Measurements from ENCODE around the gene SPRN. TPM values are rescaled to one million over a fixed set of nuclear protein-coding genes. Genes with fewer than 3 reads are reported as not detected.

Gene SPRN
- total RNA-seq, 1 experiment from 2014 or later: not detected

DNA sequence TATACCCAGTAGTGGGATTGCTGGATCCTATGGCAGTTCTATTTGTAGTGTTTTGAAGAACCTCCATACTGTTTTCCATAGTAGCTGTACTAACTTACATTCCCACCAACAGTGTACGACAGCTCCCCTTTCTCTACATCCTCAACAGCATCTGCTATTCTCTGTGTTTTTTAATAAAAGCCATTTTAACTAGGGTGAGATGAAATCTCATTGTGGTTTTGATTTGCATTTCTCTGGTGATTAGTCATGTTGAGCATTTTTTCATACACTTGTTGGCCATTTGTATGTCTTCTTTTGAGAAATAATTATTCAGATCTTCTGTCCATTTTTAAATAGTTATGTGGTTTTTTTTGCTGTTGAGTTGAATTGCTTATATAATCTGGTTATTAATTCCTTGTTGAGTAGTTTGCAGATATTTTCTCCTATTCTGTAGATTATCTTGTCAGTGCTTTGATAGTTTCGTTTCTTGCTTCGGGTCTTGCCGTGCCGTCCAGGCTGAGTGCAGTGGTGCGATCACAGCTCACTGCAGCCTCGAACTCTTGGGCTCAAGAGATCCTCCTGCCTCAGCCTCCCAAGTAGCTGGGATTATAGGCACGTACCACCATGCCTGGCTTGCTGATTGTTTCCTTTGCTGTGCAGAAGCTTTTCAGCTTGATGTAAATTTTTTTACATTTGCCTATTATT lies 18.4 kb downstream of the SPRN start:
- peak; percentile 16 for DNase-seq (ENCODE audit: low read depth)

DNA sequence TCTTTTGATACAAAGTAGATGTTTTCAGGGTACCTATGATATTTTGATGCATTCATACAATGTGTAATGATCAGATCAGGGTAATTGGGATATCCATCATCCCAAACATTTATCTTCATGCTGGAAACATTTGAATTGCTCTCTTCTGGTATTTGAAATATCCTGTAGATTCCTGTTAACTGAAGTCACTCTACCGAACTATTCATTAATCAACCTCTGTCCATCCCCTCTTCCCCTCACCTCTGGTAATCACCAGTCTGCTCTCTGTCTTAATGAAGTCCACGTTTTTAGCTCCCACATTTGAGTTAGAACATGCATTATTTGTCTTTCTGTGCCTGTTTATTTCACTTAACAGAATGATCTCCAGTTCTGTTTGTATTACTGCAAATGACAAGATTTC lies 19.2 kb downstream of the SPRN start:
- DNase-seq (ENCODE audit: low read depth): no peak

DNA sequence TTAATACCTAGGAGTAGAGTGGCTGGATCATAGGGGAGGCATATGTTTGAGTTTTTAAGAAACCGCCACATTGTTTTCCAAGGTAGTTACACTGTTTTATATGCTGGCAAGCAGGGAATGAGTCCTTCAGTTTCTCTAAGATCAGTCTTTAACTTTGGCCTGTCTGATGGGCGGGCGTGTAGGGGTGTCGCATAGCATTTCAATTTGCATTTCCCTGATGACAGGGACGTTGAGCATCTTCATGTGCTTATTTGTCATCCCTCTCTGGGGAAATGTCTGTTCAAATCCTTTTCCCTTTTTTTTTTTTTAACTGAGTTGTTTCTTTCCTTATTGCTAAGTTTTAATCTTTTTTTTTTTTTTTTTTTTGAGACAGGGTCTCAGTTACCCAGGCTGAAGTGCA lies 20.6 kb downstream of the SPRN start:
- no peak for DNase-seq (ENCODE audit: low read depth)

DNA sequence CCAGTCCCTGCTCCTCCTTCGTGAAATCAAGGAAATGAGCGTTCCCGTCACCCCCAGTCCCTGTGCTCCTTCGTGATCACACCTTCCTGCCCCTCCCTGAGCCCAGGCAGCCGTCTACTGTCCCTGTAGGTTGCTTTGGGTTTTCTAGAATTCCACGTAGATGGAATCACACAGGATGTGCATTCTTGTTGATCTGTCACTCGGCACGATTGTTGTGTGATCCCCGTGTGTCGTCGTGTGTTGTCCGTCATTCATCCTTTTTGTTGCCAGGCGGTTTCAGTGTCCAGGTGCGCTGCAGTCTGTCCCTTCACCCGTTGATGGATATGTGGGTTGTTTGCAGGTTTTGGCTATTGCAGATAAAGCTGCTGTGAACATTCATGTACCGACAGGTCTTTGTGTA lies 21.1 kb downstream of the SPRN start:
- no peak for DNase-seq (ENCODE audit: low read depth)

DNA sequence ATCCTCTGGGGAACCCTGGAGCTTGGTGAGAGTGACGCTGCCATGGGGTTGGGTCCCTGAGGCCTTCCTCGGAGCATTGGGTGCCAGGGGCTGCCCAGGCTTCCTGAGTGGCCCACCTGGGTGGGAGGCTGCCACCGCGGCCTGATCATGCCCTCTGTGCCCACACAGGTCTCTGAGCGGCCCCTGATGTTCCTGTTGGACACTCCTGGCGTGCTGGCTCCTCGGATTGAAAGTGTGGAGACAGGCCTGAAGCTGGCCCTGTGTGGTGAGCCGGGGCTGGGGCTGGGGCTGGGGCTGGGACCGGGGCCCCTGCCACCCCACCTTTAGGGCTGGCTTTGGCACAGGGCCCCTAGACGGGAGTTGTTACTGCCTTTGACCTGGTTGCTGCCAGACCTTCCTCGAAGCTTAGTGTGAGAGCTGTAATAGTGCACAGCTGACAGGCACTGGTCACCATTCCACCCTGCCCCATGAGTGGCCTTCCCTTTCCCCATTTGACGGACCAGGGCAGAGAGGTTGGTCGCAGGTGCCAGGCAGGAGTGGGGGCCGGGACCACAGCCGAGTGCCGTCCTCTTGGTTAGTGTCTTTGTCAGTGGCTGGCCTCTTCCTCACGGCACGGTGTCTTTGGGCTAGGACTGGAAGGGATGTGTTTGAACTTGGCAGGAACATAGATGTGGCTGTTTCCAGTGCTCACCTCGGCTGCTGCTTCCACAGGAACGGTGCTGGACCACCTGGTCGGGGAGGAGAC lies 22.3 kb downstream of the SPRN start:
- DNase-seq (ENCODE audit: low read depth): no peak

DNA sequence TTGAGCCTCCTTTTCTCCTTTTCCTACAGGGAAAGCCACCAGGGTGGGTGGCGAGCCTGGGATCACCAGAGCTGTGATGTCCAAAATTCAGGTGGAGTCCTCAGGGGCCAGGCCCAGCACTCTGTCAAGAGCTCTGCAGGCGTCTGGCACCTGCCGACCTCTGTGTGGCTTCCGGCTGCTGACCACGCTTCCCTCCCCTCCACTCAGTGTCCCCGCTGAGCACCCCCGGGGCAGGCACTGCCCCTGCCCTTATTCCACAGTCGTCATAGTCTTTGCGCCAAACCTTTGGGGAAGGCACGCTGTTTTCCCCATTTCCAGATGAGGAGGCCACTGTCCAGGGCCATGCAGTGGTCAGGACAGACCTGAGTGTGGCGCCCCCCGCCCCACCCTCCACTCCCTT lies 22.9 kb downstream of the SPRN start:
- no peak for DNase-seq (ENCODE audit: low read depth)

DNA sequence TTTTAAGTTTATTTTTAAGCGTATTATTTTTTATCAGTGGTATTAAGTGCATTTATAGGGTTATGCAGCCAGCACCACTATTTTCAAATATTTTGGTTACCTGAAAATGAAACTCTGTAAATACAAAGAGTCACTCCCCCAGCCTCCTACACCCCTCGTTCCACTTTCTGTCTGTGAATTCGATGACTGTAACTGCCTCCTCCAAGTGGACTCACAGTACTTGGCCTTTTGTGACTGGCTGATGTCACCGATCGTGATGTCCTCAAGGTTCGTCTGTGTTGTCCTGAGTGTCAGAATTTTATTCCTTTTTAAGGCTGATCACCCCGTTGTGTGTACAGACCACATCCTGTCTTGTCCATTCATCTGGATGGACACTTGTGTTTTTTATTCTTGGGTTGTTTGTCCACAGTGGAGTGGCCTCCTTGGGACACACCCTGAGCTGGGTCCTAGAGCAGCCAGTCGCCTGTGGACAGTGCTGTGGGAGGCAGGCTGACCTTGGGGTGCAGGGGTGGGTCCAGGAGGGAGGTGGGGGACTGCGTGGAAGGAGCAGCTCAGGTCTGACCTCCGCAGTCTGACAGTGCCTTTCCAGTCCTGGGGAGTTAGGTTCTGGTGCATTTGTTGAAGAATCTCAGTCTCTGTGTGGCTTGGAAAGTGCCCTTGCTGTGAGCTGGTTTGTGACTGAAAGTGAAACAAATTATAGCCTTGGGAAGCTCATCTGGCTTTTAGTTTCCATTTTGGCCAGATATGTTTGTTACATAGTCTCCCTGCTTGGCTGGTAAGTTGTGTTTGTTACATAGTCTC lies 23.6 kb downstream of the SPRN start:
- DNase-seq (ENCODE audit: low read depth): no peak

DNA sequence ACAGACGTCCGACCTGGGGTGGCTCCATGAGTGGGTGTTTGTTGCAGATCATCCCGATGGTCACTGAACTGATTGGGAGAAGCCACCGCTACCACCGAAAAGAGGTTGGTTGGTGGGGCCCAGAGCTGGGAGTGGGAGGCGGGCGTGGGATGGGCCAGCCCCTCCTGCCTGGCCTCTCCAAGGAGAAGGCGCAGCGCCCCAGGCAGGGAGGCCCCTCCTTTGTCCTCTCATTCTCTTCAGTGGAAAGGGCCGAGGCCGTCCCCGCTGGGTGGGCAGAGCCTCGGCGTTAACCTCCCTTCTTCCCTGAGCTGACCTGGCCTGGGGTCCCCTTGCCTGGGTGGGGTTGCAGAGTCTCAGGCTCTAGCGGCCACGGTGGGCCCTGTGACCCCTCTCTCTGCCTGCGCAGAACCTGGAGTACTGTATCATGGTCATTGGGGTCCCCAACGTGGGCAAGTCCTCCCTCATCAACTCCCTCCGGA lies 25.3 kb downstream of the SPRN start:
- DNase-seq (ENCODE audit: low read depth): no peak

DNA sequence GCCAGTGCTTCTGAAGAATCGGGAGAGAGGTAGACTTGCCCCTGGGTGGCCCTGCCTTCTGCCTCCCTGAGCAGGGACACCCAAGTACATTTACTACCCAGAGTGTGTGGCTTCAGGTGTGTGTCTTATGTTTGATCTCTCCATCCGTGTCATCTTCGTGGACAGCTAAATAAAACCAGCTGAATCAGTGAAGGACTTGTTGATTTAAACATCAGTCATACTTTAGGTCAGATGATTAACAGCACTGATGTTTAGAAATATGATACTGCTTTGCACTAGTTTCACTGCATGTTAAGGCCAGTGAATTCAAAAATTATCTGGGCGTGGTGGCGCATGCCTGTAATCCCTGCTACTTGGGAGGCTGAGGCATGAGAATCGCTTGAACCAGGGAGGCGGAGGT lies 26.5 kb downstream of the SPRN start:
- DNase-seq (ENCODE audit: low read depth): no peak

DNA sequence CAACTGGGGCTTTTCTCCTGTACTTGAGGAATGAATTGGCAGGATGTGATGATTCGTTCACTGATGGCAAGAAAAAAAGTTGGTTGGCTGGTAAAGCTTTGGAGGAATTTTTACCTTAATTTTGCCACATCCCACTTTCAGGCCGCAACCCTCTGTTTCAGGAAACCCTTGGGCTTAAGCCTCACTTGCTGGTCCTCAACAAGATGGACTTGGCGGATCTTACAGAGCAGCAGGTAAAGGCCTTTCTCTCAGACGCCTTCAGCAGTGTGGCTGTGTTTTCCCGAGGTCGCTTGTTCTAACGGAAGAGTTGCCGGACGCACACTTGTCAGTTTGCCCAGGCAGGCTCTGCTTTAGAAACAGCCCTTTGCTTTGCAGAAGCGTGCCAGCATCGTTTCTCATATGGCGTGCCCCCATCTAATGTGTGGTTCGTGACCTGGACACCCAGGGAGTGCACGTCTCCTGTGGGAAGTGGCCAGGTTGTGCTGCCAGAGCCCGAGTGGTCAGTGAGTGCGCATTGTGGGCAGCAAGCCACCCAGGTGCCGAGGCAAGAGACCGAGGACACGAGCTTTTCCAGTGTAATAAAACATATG lies 28.3 kb downstream of the SPRN start:
- no peak for DNase-seq (ENCODE audit: low read depth)

DNA sequence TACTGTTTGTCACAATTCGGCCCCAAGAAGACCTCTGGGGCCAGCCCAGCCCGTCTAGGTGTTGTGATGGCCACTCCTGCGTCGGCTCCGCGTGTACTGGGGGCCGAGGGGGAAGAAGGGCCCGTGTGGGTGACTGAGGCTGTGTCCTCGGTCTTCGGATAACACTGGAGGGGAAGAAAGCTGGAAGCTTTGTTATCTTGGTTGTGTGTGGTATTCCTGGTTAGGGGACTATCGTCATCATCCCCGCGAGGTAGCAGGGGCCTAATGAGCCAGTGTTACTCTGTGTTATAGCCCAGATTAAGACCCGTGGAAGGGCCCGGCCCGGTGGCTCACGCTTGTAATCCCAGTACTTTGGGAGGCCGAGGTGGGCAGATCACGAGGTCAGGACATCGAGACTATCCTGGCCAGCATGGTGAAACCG lies 29.6 kb downstream of the SPRN start:
- DNase-seq (ENCODE audit: low read depth): no peak

DNA sequence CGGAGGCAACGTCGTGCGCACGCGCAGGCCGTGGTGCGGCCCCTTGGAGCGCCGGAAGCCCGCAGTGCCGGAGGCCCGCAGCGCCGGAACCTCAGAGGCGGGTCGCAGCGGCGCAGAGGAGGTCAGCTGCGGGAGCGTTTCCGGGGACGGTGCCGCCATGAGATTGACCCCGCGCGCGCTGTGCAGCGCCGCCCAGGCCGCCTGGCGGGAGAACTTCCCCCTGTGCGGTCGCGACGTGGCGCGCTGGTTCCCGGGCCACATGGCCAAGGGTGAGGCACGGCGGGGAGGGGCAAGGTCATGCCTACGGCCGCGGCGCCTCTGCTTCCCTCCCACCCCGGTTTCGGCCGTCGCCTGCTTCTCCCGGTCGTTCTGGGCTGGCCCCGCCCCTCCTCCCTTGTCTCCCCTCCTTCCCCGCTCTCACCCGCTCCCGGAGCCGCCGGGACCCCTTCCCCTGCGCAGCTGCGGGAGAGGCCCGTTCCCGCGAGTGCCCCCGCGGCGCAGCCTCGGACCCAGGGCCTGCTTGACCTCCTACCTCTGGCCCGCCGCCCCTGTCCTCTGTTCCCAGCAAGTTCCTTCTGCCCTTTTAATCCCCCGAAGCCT lies 30.3 kb downstream of the SPRN start, which contains the start of gene MTG1:
MTG1 (plus strand) TSS at position 94 of the 600 bp plus-strand sequence; CDS start at position 158, 64 bp downstream.
- DNase-seq (ENCODE audit: low read depth): peak; percentile 86

DNA sequence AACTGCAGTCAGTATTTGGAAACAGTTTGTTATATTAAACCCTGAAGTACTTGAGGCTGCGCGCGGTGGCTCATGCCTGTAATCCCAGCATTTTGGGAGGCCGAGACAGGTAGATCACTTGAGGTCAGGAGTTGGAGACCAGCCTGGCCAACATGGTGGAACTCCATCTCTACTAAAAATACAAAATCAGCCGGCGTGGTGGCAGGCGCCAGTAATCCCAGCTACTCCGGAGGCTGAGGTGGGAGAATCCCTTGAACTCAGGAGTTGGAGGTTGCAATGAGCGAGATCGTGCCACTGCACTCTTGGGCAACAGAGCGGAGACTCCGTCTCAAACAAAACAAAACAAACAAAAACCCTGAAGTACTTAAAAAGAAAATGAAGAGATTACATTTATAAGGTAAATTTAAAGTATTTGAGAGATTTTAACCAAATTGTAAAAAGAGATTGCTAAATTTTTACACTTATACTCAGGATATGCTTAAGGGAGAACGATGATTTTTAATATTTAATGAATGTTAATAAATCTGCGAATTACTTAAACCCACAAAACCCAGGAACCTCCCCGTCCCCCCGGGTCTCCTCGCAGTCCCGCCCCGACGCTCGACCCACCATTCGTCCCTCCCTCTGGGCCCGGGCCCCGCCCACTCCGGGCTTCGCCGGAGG lies 30.9 kb downstream of the SPRN start:
- DNase-seq (ENCODE audit: low read depth): no peak

DNA sequence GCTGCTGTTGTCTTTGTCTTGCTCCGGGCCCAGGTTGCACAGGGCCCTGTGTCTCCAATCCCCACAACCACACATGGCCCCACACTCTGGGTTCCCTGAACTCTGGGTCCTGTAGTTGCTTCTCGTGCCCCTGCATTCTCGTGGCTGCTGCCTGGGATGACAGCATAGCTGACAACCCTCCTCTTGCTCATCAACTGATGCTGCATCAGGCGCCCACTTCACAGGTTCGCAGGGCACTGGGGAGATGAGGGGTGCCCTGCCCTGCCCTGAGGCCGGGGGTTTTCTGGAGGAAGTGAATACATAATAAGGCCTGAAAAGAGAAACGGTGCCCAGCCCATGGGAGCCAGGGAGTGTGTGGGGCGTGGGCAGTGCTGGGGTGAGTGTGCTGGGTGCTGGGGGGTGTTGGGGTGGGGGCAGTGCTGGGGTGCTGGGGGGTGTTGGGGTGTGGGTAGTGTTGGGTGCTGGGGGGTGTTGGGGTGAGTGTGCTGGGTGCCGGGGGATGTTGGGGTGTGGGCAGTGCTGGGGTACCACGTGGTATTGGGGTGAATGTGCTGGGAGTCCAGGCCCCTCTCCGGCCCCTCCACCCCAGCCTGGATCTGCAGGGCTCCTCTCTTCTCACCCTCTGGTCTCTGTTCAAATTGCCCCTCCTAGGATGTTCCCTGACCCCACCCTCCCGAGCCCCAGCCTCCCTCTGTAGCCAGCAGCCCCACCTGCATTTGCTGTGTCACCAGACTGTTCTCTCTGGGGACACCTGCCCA lies 32.5 kb downstream of the SPRN start:
- DNase-seq (ENCODE audit: low read depth): no peak

DNA sequence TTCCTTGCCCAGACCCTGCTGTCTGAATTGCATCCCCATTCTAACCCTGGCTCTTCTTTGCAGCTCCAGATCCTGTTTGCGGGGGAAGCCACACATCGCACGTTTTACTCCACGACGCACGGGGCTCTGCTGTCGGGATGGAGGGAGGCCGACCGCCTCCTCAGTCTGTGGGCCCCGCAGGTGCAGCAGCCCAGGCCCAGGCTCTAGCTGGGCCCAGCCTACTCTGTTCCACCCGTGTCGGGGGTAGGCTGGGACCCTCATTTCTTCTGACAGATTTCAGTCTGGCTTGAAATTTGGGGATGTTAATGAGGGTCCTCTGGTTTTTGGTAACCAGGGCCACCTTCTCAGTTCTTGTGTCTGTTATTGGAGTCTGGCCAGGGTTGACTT lies 33.2 kb downstream of the SPRN start:
- DNase-seq (ENCODE audit: low read depth): no peak

DNA sequence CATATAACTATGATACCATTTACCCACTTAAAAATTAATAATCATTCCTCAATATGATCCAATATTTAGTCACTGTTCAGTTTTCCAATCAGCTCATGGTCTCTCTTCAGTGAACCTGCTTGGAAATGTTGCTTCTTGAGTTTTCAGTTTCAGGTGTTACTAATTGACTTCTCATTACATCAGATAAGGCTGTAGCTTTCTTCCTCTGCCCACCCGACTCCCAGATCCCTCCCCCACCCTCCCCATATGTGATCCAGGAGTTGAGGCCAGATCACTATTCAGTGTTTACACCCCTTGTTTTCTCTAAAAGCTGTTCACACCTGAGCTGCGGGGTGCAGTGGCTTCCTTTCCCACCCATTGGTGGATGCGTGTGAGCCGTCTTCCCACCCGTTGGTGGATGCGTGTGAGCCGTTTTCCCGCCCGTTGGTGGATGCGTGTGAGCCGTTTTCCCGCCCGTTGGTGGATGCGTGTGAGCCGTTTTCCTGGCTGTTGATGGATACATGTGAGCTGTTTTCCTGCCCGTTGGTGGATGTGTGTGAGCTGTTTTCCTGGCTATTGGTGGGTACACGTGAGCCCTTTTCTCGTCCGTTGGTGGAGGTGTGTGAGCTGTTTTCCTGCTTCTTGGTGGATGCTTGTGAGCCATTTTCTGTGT lies 33.7 kb downstream of the SPRN start:
- DNase-seq (ENCODE audit: low read depth): no peak

DNA sequence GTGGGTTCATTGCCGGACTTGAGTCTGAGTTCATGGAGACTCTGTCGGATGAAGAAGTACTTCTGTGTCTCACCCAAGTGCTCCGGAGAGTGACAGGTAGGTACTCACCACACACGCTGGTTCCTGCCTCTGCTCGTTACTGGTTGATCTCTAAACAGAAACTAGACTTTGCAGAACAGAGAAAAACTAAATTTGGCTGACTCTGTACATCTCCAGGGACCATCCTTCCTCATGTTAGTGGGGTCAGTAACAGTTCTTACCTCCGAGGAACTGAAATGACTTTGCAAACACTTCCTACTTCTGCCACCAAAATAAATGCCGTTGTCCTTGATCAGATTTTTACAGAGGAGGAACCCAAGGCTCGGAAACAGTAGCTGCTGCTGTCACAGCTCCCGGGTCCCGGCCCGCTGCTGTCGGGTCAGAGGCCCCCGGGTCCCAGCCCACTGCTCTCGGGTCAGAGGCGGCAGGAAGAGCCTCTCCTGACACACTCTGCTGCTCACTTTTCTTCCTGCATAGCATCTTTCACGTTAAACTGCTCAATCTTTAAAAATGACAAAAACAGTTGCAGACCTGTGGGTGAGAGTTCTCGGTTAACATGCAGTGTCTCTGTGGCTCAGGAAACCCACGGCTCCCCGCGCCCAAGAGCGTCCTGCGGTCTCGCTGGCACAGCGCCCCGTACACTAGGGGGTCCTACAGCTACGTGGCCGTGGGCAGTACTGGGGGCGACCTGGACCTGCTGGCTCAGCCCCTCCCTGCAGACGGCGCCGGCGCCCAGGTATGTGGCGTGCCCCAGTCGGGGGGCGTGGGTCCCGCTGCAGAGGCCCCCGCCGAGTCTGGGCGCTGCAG lies 35.2 kb downstream of the SPRN start:
- no peak for DNase-seq (ENCODE audit: low read depth)

DNA sequence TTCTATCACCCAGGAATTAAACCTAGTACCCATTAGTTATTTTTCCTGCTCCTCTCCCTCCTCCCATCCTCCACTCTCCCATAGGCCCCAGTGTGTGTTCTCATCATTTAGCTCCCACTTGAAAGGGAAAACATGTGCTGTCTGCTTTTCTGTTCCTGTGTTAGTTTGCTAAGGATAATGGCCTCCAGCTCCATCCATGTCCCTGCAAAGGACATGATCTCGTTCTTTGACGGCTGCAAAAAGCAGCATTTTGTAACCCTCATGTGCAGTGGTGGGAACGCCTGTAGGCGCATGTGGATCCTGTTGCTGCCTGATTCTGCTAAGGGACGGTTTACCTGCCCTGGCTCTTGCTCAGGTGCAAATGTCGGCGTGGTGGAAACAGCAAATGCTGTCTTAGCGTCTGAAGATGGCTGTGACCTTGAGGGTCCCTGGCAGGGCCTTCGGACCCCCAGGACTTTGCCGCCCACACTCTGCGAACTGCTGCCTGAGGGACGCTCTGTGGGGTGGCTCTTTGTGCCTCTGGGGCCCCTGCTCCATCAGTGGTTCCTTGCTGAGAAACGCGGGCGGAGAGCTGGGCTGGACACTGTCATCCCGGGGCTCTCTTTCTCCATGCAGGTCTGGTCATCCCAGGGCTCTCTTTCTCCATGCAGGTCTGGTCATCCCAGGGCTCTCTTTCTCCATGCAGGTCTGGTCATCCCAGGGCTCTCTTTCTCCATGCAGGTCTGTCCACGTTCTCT lies 36.0 kb downstream of the SPRN start:
- DNase-seq (ENCODE audit: low read depth): no peak
